Spinal cord (tissue), 10 donors: Measurements from ENCODE around the gene DPP6. TPM values are rescaled to one million over a fixed set of nuclear protein-coding genes. Genes with fewer than 3 reads are reported as not detected.

Experiments
- DNase-seq, 6 donors: peaks; one replicate each; pipeline versions ENCODE4 v3.0.0 to v3.0.0-alpha.2; 2013 to 2015; ENCODE audit warnings: low spot score in 6 of 6, low read depth in 4 of 6
- H3K27ac ChIP-seq: one replicate; pipeline ENCODE4 v1.5.1; 2013; ENCODE audit warnings: low read depth, low read length, control low read depth
- H3K27me3 ChIP-seq: one replicate; pipeline ENCODE4 v1.6.1; 2013; ENCODE audit warnings: low read length; ENCODE audit not compliant: control insufficient read depth, insufficient read depth
- H3K36me3 ChIP-seq: one replicate; pipeline ENCODE4 v1.6.1; 2013; ENCODE audit warnings: low read length; ENCODE audit not compliant: control insufficient read depth, insufficient read depth
- H3K4me1 ChIP-seq: one replicate; pipeline ENCODE4 v1.6.1; 2013; ENCODE audit warnings: low read length; ENCODE audit not compliant: control insufficient read depth, insufficient read depth
- H3K4me3 ChIP-seq: one replicate; pipeline ENCODE4 v1.5.1; 2013; ENCODE audit warnings: low read depth, low read length, control low read depth
- H3K9me3 ChIP-seq: one replicate; pipeline ENCODE4 v1.6.1; 2013; ENCODE audit warnings: low read length; ENCODE audit not compliant: control insufficient read depth, insufficient read depth
- WGBS: methylation state at CpG from one replicate; pipeline ENCODE4 v1.1.5; 2013; ENCODE audit warnings: missing lambda C conversion rate; ENCODE audit not compliant: insufficient coverage; 5-methylcytosine and 5-hydroxymethylcytosine counted together
- polyA plus RNA-seq, 2 donors: library from polyadenylated mRNA; unstranded; fragments of 120-200 nt; gene quantifications; one replicate each; pipeline ENCODE4 v1.2.1, GENCODE V29; 2013; ENCODE audit not compliant: insufficient read length in 2 of 2
- total RNA-seq, 2 donors: library from RNA; depleted of rRNA in 1 of 2; stranded (reverse); fragments of 120-200 nt in 1 of 2; fragments of >200 nt in 1 of 2; gene quantifications; one replicate each; pipeline versions ENCODE4 v1.2.3 to v1.2.4, GENCODE V29; 2013 to 2014
- donor health status: healthy.

DPP6 gene
- total and polyA plus RNA-seq, 4 donors, result 36.3 to 104 (median 78.5) TPM

DNA sequence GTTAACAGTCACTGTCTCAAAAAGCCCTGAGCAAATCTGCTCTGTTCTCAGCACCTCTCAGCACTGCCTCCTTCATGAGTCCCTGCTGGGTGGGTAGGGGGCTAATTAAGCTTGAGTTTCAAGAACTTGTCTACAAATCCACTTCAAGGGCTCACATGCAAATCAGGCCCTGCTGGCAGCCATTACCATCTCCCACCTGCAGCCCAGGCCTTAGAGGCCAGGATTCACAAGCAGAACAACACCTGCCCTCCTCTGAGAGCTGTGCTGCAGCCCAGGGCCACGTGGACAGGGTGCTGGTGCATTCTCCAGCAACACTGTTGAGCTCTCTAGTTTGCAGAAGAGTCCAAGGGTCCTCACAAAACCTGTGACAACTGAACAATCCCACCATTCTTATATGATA, 119.2 kb downstream of the DPP6 start:
- WGBS, result 20% methylated on average over 1 of the region's 1 CpG
- H3K4me3 ChIP-seq, result no peak overlapping the region
- H3K9me3 ChIP-seq, result no peaks in the 10 kb centered on the region
- no peak for DNase-seq
- H3K36me3 ChIP-seq, result no peaks in the 10 kb centered on the region
- H3K27ac ChIP-seq, result no peak overlapping the region
- H3K4me1 ChIP-seq, result peaks cover 12% of the 10 kb centered on the region
- no peaks in the 10 kb centered on the region for H3K27me3 ChIP-seq

GRCh38 chr7:154172236-154172635, 120.0 kb downstream of the DPP6 start:
- Histone ChIP-seq H3K9me3 (no peaks in the 10 kb centered on the region), H3K4me3 (no peak overlapping the region), H3K4me1 (peaks cover 12% of the 10 kb centered on the region), H3K36me3 (no peaks in the 10 kb centered on the region), H3K27me3 (no peaks in the 10 kb centered on the region), H3K27ac (peak overlapping the region; percentile 25)
- DNase-seq, result peak in 3 of 6 donors; percentile 14 to 52 (median 41)
- no CpG with 5 or more reads among the region's 3 CpGs for WGBS

DNA sequence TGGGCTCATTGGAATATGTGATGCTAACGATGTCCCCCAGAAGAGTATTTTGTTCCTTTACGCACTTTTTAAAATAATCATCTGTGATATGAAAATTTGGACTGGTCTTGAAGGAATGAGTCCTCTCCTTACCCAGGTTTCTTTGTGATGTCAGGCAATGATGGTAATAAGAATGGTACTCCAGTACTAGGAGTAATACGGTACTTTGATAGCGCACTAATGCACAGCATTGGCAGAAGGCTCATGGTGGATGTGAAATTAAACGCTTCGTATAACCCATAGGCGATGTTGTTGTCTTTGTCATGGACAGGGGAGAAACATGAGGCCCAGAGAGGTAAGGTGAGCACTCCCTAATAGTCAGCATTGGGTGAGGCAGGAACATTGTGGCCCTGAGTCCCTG, 125.4 kb downstream of the DPP6 start:
- Histone ChIP-seq H3K9me3 (no peaks in the 10 kb centered on the region), H3K36me3 (no peaks in the 10 kb centered on the region), H3K27me3 (no peaks in the 10 kb centered on the region), H3K4me1 (peaks cover 7% of the 10 kb centered on the region), H3K27ac (no peak overlapping the region), H3K4me3 (no peak overlapping the region)
- no peak for DNase-seq
- 95% methylated on average over 5 of the region's 7 CpGs for WGBS

DNA sequence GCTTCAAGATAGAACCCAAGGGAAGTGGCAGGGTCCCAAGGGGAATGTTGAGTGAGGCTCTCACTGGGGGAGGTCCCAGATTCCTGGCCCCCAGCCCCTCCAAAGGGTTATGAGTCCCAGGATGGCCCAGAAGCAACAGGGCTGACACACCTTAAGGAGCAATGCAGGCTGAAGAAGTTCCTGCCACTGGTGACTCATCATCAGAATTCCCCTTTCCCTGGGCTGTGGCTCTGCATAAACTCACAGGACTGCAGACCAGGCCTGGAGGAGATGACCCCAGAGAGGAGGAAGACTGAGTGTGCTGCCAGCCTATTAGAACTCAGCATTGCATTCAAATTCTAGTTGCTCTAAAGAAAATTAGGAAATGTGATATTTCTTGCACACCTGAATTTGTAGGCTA, 126.7 kb downstream of the DPP6 start:
- Histone ChIP-seq H3K27me3 (no peaks in the 10 kb centered on the region), H3K4me3 (no peak overlapping the region), H3K9me3 (no peaks in the 10 kb centered on the region), H3K4me1 (peaks cover 1% of the 10 kb centered on the region), H3K27ac (no peak overlapping the region), H3K36me3 (no peaks in the 10 kb centered on the region)
- DNase-seq, result no peak

DNA sequence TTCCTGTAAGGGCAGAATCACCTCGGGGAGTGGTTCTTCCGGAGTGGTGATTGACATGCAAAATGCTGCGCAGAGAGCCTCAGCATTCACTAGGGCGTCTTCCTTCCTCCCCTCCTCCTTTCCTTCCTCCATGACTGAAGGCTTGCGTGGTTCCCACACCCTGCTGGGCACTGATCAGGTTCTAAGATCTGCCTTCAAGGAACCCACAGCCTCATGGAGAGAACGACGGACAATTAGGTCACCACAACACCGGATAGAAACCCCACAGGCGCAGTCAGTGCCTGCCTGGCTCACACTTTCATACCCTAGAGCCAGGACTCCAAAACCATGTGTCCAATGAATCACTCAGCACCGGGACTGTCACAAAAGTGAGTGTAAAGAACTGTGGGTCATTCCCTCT, 131.3 kb downstream of the DPP6 start:
- Histone ChIP-seq H3K36me3 (no peaks in the 10 kb centered on the region), H3K27me3 (no peaks in the 10 kb centered on the region), H3K4me3 (no peak overlapping the region), H3K4me1 (peaks cover 6% of the 10 kb centered on the region), H3K9me3 (no peaks in the 10 kb centered on the region), H3K27ac (no peak overlapping the region)
- DNase-seq, result no peak
- 55% methylated on average over 9 of the region's 10 CpGs for WGBS

DNA sequence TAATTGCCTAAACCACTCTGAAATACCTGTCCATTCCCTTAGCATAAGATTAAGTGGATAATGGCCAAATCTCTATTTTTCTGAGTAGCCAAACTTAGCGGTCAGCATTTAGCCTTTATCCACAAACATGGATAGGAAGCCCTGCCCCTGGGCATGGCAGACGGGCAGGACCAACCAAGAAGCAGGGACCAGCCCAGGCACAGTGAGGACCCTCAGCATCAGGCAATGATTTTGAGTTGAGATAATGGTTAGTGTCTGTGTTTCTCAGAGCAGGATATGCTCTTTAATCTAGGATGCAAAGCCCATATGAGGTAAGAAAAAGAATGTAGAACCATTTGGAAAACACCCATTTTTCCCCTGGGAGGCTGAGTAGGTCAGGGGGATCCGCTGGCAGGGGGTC, 131.7 kb downstream of the DPP6 start:
- Histone ChIP-seq H3K36me3 (no peaks in the 10 kb centered on the region), H3K9me3 (no peaks in the 10 kb centered on the region), H3K27ac (no peak overlapping the region), H3K27me3 (no peaks in the 10 kb centered on the region), H3K4me3 (no peak overlapping the region), H3K4me1 (peaks cover 6% of the 10 kb centered on the region)
- WGBS, result 74% methylated on average over 3 of the region's 3 CpGs
- no peak for DNase-seq

DNA sequence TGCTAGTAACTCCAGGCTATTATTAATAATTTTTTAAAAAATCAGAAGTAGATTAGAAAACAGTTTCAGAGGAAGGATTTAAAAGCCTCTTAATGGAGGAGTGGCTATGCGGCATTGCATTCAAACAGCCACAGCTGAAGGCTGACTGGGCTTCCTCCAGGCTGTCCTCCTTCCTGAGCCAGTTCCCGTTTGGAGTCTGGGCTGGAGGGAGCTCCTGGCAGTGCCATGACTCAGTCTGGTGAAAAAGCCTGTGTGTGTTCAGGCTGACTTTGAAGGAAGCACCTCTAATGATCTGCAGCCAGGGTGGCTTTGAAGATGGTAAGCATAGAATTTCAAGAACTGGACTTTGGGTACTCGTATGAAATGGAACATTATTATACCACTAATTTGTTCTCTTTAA, 134.6 kb downstream of the DPP6 start:
- whole genome bisulfite sequencing, result 86% methylated on average over 1 of the region's 3 CpGs
- Histone ChIP-seq H3K27ac (no peak overlapping the region), H3K9me3 (no peaks in the 10 kb centered on the region), H3K36me3 (no peaks in the 10 kb centered on the region), H3K4me3 (no peak overlapping the region), H3K27me3 (no peaks in the 10 kb centered on the region), H3K4me1 (peaks cover 6% of the 10 kb centered on the region)
- DNase-seq, result no peak

- no CpG with 5 or more reads among the region's 2 CpGs for WGBS
- no peak overlapping the region for H3K27ac ChIP-seq
- peaks cover 6% of the 10 kb centered on the region for H3K4me1 ChIP-seq
- H3K27me3 ChIP-seq, result no peaks in the 10 kb centered on the region
- DNase-seq, result no peak
- no peaks in the 10 kb centered on the region for H3K36me3 ChIP-seq
- no peak overlapping the region for H3K4me3 ChIP-seq
- H3K9me3 ChIP-seq, result no peaks in the 10 kb centered on the region
Measured at GRCh38 chr7:154188330-154188729, 136.1 kb downstream of the DPP6 start.

DNA sequence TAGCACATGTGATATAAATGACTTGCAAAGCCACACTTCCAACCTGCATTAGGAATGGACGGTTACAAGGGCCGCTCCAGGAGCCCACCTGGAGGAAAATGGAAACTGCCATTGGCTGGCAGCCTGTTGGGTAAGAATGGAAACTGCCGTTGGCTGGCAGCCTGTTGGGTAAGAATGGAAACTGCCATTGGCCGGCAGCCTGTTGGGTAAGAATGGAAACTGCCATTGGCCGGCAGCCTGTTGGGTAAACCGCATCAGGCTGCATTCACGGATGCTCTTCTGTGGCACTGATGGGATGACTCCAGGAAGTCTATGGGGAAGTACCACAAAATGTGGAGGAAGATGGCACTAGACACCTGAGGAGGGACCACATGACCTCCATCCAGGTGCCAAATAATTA, 143.1 kb downstream of the DPP6 start:
- DNase-seq, result no peak
- Histone ChIP-seq H3K4me3 (no peak overlapping the region), H3K27ac (no peak overlapping the region), H3K27me3 (no peaks in the 10 kb centered on the region), H3K36me3 (no peaks in the 10 kb centered on the region), H3K4me1 (no peaks in the 10 kb centered on the region), H3K9me3 (no peaks in the 10 kb centered on the region)
- 92% methylated on average over 7 of the region's 7 CpGs for WGBS

DNA sequence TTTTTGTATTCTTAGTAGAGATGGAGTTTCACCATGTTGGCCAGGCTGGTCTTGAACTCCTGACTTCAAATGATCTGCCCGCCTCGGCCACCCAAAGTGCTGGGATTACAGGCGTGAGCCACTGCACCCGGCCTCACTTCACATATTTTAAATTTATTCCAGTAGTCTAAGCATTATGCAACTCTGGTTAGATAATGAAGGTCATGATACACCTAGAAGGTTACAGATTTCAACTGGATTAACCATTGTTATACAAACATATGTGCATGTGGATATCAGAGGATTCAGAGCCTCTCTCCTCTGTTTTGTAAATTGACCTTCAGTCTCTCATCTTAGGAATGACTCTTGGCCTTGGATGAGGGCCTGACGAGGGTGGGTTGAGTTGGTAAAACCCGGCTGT, 146.3 kb downstream of the DPP6 start:
- Histone ChIP-seq H3K9me3 (no peaks in the 10 kb centered on the region), H3K4me3 (no peak overlapping the region), H3K27ac (no peak overlapping the region), H3K27me3 (no peaks in the 10 kb centered on the region), H3K36me3 (no peaks in the 10 kb centered on the region), H3K4me1 (no peaks in the 10 kb centered on the region)
- no peak for DNase-seq
- WGBS, result no CpG with 5 or more reads among the region's 6 CpGs
